ENCODE data around the gene MRC2. TPM values are rescaled to one million over a fixed set of nuclear protein-coding genes. Genes with fewer than 3 reads are reported as not detected.

The MRC2 gene
- total RNA-seq, 1 experiment from 2014 or later: 12.3 TPM

GRCh38 chr17:62629556-62630364 is 2.3 kb downstream of the MRC2 start:
- Mint-ChIP-seq H3K9me3 (ENCODE audit: unreplicated experiment) (no peaks in the 10 kb centered on the region), H3K4me1 (ENCODE audit: insufficient read depth, unreplicated experiment) (peaks cover 15% of the 10 kb centered on the region), H3K36me3 (ENCODE audit: insufficient read depth, unreplicated experiment) (no peaks in the 10 kb centered on the region), H3K27ac (ENCODE audit: low read depth, unreplicated experiment) (no peak overlapping the region), H3K27me3 (ENCODE audit: insufficient read depth, unreplicated experiment) (no peaks in the 10 kb centered on the region), H3K4me3 (ENCODE audit: unreplicated experiment) (no peak overlapping the region)
- ChIA-PET POLR2A (no interaction called here), CTCF (interaction anchor here (0.6 to 1.1 kb wide), 2 partner anchors 9 to 329 kb away, joined by 3 read pairs; no protein-coding TSS in a partner anchor)
- TF ChIP-seq, protein P1, sequence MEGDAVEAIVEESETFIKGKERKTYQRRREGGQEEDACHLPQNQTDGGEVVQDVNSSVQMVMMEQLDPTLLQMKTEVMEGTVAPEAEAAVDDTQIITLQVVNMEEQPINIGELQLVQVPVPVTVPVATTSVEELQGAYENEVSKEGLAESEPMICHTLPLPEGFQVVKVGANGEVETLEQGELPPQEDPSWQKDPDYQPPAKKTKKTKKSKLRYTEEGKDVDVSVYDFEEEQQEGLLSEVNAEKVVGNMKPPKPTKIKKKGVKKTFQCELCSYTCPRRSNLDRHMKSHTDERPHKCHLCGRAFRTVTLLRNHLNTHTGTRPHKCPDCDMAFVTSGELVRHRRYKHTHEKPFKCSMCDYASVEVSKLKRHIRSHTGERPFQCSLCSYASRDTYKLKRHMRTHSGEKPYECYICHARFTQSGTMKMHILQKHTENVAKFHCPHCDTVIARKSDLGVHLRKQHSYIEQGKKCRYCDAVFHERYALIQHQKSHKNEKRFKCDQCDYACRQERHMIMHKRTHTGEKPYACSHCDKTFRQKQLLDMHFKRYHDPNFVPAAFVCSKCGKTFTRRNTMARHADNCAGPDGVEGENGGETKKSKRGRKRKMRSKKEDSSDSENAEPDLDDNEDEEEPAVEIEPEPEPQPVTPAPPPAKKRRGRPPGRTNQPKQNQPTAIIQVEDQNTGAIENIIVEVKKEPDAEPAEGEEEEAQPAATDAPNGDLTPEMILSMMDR (IDR thresholded peaks at IDR 0.05; ENCODE audit: unreplicated experiment): no peak
- no peak for DNase-seq (ENCODE audit: unreplicated experiment)
- intact Hi-C loops (cut with micrococcal nuclease): no loop called here
- BruUV-seq (replicated peaks): no TSS peak

GRCh38 chr17:62630365-62631085 is 3.1 kb downstream of the MRC2 start:
- Mint-ChIP-seq H3K27ac (ENCODE audit: low read depth, unreplicated experiment) (no peak overlapping the region), H3K4me3 (ENCODE audit: unreplicated experiment) (no peak overlapping the region)
- TF ChIP-seq, protein P1 (IDR thresholded peaks at IDR 0.05; ENCODE audit: unreplicated experiment): no peak

GRCh38 chr17:62631086-62631935 is 3.8 kb downstream of the MRC2 start:
- H3K4me1 Mint-ChIP-seq (ENCODE audit: insufficient read depth, unreplicated experiment): peaks cover 19% of the 10 kb centered on the region

More at GRCh38 chr17:62630365-62631085, 3.1 kb downstream of the MRC2 start:
- DNase-seq (ENCODE audit: unreplicated experiment): no peak
- BruUV-seq (replicated peaks): no TSS peak
- intact Hi-C loops (cut with micrococcal nuclease): no loop called here
- H3K36me3 Mint-ChIP-seq (ENCODE audit: insufficient read depth, unreplicated experiment): no peaks in the 10 kb centered on the region
- CTCF ChIA-PET: no interaction called here
- peaks cover 19% of the 10 kb centered on the region for H3K4me1 Mint-ChIP-seq (ENCODE audit: insufficient read depth, unreplicated experiment)
- H3K9me3 Mint-ChIP-seq (ENCODE audit: unreplicated experiment): no peaks in the 10 kb centered on the region
- POLR2A ChIA-PET: no interaction called here
- H3K27me3 Mint-ChIP-seq (ENCODE audit: insufficient read depth, unreplicated experiment): no peaks in the 10 kb centered on the region

More at GRCh38 chr17:62631086-62631935, 3.8 kb downstream of the MRC2 start:
- Mint-ChIP-seq H3K36me3 (ENCODE audit: insufficient read depth, unreplicated experiment) (no peaks in the 10 kb centered on the region), H3K27me3 (ENCODE audit: insufficient read depth, unreplicated experiment) (no peaks in the 10 kb centered on the region), H3K4me3 (ENCODE audit: unreplicated experiment) (no peak overlapping the region), H3K9me3 (ENCODE audit: unreplicated experiment) (no peaks in the 10 kb centered on the region), H3K27ac (ENCODE audit: low read depth, unreplicated experiment) (no peak overlapping the region)
- BruUV-seq (replicated peaks): no TSS peak
- intact Hi-C loops (cut with micrococcal nuclease): no loop called here
- POLR2A ChIA-PET: no interaction called here
- TF ChIP-seq, protein P1 (IDR thresholded peaks at IDR 0.05; ENCODE audit: unreplicated experiment): no peak
- no peak for DNase-seq (ENCODE audit: unreplicated experiment)
- CTCF ChIA-PET: no interaction called here

All from MCF 10A (cell line).